Activated CD4-positive, alpha-beta T cell treated with anti-CD3 and anti-CD28 coated beads, Interleukin-2, amount 50 U/mL, for 48 hours (primary cell): ENCODE data around the gene OR10V1.
"Not testable (repeated sequence)": the region's sequence is repeated elsewhere in the genome, so short reads cannot be mapped to it uniquely, and the experiment has no call there.

Source experiments
- DNase-seq, 2 experiments: peaks; one replicate each; pipeline ENCODE4 v3.0.0-alpha.2; 2020

The OR10V1 gene

GRCh38 chr11:59708537-59708936, 5.1 kb downstream of the OR10V1 start:
- no peak for DNase-seq

- DNase-seq, result no peak
These were observed 6.3 kb downstream of the OR10V1 start for GRCh38 chr11:59707371-59707770.

GRCh38 chr11:59706518-59707285, 6.9 kb downstream of the OR10V1 start:
- DNase-seq, result no peak

GRCh38 chr11:59705294-59705693, 8.4 kb downstream of the OR10V1 start:
- no peak for DNase-seq

- not testable (repeated sequence) for DNase-seq
These were observed 10.1 kb downstream of the OR10V1 start for GRCh38 chr11:59703515-59703914.

- DNase-seq, result not testable (repeated sequence)
These were observed 13.5 kb downstream of the OR10V1 start for GRCh38 chr11:59700157-59700556.

- DNase-seq, result no peak
These were observed 15.1 kb downstream of the OR10V1 start for GRCh38 chr11:59698506-59698905.

- no peak for DNase-seq
These were observed 20.7 kb downstream of the OR10V1 start for GRCh38 chr11:59692915-59693314.

GRCh38 chr11:59691156-59691555, 22.5 kb downstream of the OR10V1 start:
- no peak for DNase-seq

GRCh38 chr11:59689015-59689414, 24.6 kb downstream of the OR10V1 start:
- no peak for DNase-seq

GRCh38 chr11:59681260-59681725, 32.4 kb downstream of the OR10V1 start:
- DNase-seq, result not testable (repeated sequence)

- DNase-seq, result peak; percentile 52
These were observed 33.1 kb downstream of the OR10V1 start for GRCh38 chr11:59680287-59681154.

GRCh38 chr11:59679347-59679746, 34.3 kb downstream of the OR10V1 start:
- DNase-seq, result no peak

- DNase-seq, result no peak
These were observed 34.9 kb downstream of the OR10V1 start for GRCh38 chr11:59678813-59679165.

- no peak for DNase-seq
These were observed 35.4 kb downstream of the OR10V1 start for GRCh38 chr11:59678118-59678812.

GRCh38 chr11:59676205-59676604, 37.4 kb downstream of the OR10V1 start:
- DNase-seq, result no peak

GRCh38 chr11:59674291-59674690, 39.4 kb downstream of the OR10V1 start:
- no peak for DNase-seq

GRCh38 chr11:59673291-59673690, 40.4 kb downstream of the OR10V1 start:
- DNase-seq, result no peak

- DNase-seq, result no peak
These were observed 42.2 kb downstream of the OR10V1 start for GRCh38 chr11:59671471-59671870.

GRCh38 chr11:59669611-59670009, 44.0 kb downstream of the OR10V1 start:
- peak in 1 of 2 experiments; percentile 5 for DNase-seq

- peak; percentile 98 to 99 for DNase-seq
These were observed 44.6 kb downstream of the OR10V1 start, which contains the start of gene PATL1 for GRCh38 chr11:59668950-59669610. Gene PATL1, minus strand, starts transcription at chr11:59669037. Its CDS starts 142 bp downstream, at chr11:59668895.

GRCh38 chr11:59668188-59668949, 45.3 kb downstream of the OR10V1 start:
- peak; percentile 73 to 78 for DNase-seq
